Measurements from ENCODE around the gene CLIP2. TPM values are rescaled to one million over a fixed set of nuclear protein-coding genes. Genes with fewer than 3 reads are reported as not detected.
"Not testable (repeated sequence)": the region's sequence is repeated elsewhere in the genome, so short reads cannot be mapped to it uniquely, and the experiment has no call there.

CLIP2 gene
- total RNA-seq, 1 donor from 2014 or later: 7.4 TPM

DNA sequence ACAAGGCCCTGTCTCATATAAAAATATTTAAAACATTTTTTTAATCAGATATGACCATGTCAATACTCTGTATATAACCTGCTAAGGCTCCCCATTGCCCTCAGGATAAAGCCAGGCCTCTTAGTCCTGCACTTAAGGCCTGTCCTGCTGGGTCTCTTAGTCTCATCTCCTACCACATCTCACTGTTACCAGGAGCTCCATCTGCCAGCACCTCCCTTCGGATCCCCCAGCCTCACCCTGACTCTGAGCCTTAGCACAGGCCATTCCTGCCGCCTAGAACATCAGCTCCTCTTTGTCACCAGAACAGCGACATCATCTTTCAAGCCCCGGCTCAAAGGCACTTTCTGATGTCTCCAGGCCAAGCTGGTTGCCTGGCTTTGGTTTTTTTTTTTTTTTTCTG is 138.8 kb downstream of the CLIP2 start:
- no peak overlapping the region for H3K27ac ChIP-seq (replicated peaks)
- intact Hi-C loops (cut with micrococcal nuclease): no loop called here
- no peaks in the 10 kb centered on the region for H3K27me3 ChIP-seq (ENCODE audit: low read depth)
- TF ChIP-seq, protein P1, sequence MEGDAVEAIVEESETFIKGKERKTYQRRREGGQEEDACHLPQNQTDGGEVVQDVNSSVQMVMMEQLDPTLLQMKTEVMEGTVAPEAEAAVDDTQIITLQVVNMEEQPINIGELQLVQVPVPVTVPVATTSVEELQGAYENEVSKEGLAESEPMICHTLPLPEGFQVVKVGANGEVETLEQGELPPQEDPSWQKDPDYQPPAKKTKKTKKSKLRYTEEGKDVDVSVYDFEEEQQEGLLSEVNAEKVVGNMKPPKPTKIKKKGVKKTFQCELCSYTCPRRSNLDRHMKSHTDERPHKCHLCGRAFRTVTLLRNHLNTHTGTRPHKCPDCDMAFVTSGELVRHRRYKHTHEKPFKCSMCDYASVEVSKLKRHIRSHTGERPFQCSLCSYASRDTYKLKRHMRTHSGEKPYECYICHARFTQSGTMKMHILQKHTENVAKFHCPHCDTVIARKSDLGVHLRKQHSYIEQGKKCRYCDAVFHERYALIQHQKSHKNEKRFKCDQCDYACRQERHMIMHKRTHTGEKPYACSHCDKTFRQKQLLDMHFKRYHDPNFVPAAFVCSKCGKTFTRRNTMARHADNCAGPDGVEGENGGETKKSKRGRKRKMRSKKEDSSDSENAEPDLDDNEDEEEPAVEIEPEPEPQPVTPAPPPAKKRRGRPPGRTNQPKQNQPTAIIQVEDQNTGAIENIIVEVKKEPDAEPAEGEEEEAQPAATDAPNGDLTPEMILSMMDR (IDR thresholded peaks at IDR 0.05; ENCODE audit: borderline replicate concordance): no peak
- H3K4me1 ChIP-seq: no peaks in the 10 kb centered on the region
- H3K36me3 ChIP-seq: no peaks in the 10 kb centered on the region
- no peak for DNase-seq
- no peaks in the 10 kb centered on the region for H3K9me3 ChIP-seq (replicated peaks)
- H3K4me3 ChIP-seq: no peak overlapping the region

DNA sequence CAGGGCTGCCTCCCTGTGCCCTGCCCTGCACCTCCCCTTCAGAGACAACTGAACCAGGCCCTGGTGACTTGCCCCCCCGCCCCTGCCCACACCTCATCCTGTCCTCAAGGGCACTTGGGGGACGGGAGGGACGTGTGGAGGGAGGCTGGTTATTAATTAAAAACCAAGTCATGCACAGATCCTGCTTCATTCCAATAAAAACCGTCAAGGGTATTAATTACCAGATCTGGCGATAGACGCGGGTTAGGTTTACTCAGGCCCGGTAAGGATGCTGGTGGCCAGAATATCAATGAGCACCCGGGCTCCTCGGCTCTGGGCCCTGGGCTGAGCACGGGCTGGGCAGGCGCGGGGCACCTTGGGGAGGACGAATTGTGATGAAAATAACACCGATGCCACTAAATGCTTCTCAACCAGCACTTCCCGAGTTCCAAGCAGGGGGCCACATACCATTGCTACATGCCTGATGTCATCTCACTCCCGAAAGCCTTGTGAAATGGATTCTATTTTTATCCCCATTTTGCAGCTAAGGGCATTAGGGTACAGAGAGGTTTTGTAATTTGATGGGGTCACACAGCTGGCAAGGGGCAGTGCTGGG is 140.0 kb downstream of the CLIP2 start:
- intact Hi-C loops (cut with micrococcal nuclease): no loop called here
- no peaks in the 10 kb centered on the region for H3K27me3 ChIP-seq (ENCODE audit: low read depth)
- no peaks in the 10 kb centered on the region for H3K9me3 ChIP-seq (replicated peaks)
- DNase-seq: no peak
- H3K36me3 ChIP-seq: no peaks in the 10 kb centered on the region
- H3K4me1 ChIP-seq: no peaks in the 10 kb centered on the region
- H3K4me3 ChIP-seq: no peak overlapping the region
- TF ChIP-seq, protein P1 (IDR thresholded peaks at IDR 0.05; ENCODE audit: borderline replicate concordance): no peak
- H3K27ac ChIP-seq (replicated peaks): no peak overlapping the region

DNA sequence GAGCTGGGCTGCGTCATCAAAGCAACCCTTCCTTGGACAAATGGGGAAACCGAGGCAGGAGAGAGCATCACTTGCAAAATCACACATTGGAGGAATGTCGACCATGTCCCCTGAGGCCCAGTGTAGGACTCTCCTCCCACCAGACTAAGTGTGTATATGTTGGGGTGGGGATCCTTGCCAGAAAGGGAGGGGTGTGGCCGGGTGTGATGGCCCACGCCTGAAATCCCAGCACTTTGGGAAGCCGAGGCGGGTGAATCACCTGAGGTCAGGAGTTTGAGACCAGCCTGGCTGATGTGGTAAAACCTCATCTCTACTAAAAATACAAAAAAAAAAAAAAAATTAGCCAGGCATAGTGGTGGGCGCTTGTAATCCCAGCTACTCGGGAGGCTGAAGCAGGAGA is 141.2 kb downstream of the CLIP2 start:
- intact Hi-C loops (cut with micrococcal nuclease); DNase-seq; H3K4me3 ChIP-seq; H3K27me3 ChIP-seq (ENCODE audit: low read depth); H3K27ac ChIP-seq (replicated peaks); H3K9me3 ChIP-seq (replicated peaks); H3K36me3 ChIP-seq; H3K4me1 ChIP-seq: not testable (repeated sequence)

DNA sequence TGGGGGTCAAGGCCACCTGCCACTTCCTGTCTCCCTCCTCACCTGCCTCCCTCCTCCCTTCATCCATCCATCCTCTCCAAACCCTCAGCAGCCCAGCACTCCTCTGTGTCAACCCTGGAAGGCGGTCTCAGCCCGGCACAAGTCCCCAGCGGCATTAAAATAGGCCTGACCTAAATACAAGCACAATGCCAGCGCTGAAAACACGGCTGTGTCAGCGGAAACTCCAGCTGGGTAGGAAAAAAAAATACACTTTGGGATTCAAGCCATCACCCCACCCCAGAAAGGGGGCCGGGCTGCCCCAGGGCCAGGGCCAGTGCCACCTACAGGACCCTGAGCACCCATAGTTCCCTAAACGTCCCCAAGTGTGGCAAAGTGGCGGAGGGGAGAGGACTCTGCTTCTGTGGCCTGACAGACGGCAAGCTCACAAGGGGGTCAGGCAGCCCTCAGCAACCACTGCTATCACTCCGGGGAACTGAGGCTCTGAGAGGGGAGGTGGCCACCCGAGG is 141.8 kb downstream of the CLIP2 start:
- Histone ChIP-seq H3K4me3 (no peak overlapping the region), H3K27ac (replicated peaks) (no peak overlapping the region), H3K36me3 (no peaks in the 10 kb centered on the region), H3K27me3 (ENCODE audit: low read depth) (no peaks in the 10 kb centered on the region), H3K9me3 (replicated peaks) (no peaks in the 10 kb centered on the region), H3K4me1 (no peaks in the 10 kb centered on the region)
- DNase-seq: no peak
- TF ChIP-seq, protein P1 (IDR thresholded peaks at IDR 0.05; ENCODE audit: borderline replicate concordance): no peak
- intact Hi-C loops (cut with micrococcal nuclease): no loop called here

DNA sequence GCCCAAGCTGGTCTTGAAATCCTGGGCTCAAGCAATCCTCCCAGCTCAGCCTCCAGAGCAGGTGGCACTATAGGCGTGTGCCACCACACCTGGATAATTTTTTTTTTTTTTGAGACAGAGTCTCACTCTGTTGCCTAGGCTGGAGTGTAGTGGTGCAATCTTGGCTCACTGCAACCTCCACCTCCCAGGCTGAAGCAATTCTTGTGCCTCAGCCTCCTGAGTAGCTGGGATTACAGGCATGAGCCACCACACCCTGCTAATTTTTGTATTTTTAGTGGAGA is 148.0 kb downstream of the CLIP2 start:
- H3K36me3 ChIP-seq; H3K4me3 ChIP-seq; intact Hi-C loops (cut with micrococcal nuclease); DNase-seq; H3K4me1 ChIP-seq; H3K27ac ChIP-seq (replicated peaks): not testable (repeated sequence)
- Histone ChIP-seq H3K27me3 (ENCODE audit: low read depth) (peaks cover 10% of the 10 kb centered on the region), H3K9me3 (replicated peaks) (peaks cover 12% of the 10 kb centered on the region)

DNA sequence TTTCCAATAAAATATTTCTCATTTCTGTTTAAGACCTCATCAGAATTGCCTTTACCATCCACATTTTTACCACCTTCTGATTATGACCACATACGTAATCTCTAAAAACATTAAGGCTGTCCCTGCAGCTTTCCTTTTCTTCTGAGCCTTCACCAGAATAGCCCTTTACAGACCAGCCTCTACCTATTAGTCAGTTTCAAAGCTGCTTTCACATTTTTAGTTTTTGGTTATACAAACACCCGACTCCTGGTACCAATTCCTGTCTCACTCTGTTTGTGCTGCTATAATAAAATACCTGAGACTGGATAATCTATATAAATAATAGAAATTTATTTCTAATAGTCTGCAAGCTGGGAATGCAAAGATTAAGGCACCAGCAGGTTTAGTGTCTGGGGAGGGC is 149.1 kb downstream of the CLIP2 start:
- no peaks in the 10 kb centered on the region for H3K4me1 ChIP-seq
- H3K27me3 ChIP-seq (ENCODE audit: low read depth): peaks cover 10% of the 10 kb centered on the region
- intact Hi-C loops (cut with micrococcal nuclease): no loop called here
- H3K4me3 ChIP-seq: no peak overlapping the region
- H3K27ac ChIP-seq (replicated peaks): no peak overlapping the region
- no peaks in the 10 kb centered on the region for H3K36me3 ChIP-seq
- TF ChIP-seq, protein P1 (IDR thresholded peaks at IDR 0.05; ENCODE audit: borderline replicate concordance): no peak
- peaks cover 12% of the 10 kb centered on the region for H3K9me3 ChIP-seq (replicated peaks)
- no peak for DNase-seq
